Breast epithelium (tissue), 4 donors: Measurements from ENCODE around the gene PHF21B. TPM values are rescaled to one million over a fixed set of nuclear protein-coding genes. Genes with fewer than 3 reads are reported as not detected.

Experiments used
- DNase-seq, 2 donors: peaks; one replicate each; pipeline ENCODE4 v3.0.0-alpha.2; 2019; ENCODE audit warnings: low spot score in 2 of 2
- H3K27ac ChIP-seq, 2 donors: fragments of 200-600 bp; sonication (generic) in 1 of 2; one replicate each; pipeline ENCODE4 v1.5.1; 2016 to 2019; ENCODE audit warnings: mild to moderate bottlenecking in 1 of 2
- H3K27me3 ChIP-seq, 2 donors: fragments of 200-600 bp; sonication (generic) in 1 of 2; one replicate each; pipeline versions ENCODE4 v1.5.1 to v1.6.0; 2017 to 2019; ENCODE audit warnings: control low read depth in 1 of 2, mild to moderate bottlenecking in 1 of 2
- H3K36me3 ChIP-seq: fragments of 200-600 bp; one replicate; pipeline ENCODE4 v1.5.1; 2019
- H3K4me1 ChIP-seq, 2 donors: fragments of 200-600 bp; sonication (generic); one replicate each; pipeline ENCODE4 v1.5.1; 2016 to 2019; ENCODE audit warnings: control low read depth in 1 of 2
- H3K4me3 ChIP-seq, 3 donors: fragments of 200-600 bp; sonication (generic); 1 replicate in 2 of 3; 2 replicates in 1 of 3; pipeline ENCODE4 v1.5.1; 2016 to 2019; ENCODE audit warnings: mild to moderate bottlenecking in 3 of 3, moderate library complexity in 2 of 3
- H3K9me3 ChIP-seq, 2 donors: fragments of 200-600 bp; sonication (generic) in 1 of 2; one replicate each; pipeline ENCODE4 v1.5.1; 2016 to 2019; ENCODE audit warnings: control low read depth in 1 of 2
- POLR2A ChIP-seq: fragments of 450-650 bp; IDR thresholded peaks from one replicate; pipeline ENCODE4 v1.6.1; 2016; ENCODE audit warnings: antibody characterized with exemption, mild to moderate bottlenecking, moderate library complexity
- POLR2AphosphoS5 ChIP-seq, 3 donors: sonication (generic); formaldehyde crosslinking; IDR thresholded peaks; one replicate each; pipeline ENCODE4 v1.6.1; 2017; ENCODE audit warnings: antibody characterized with exemption in 3 of 3
- intact Hi-C: fragments of 100-400 bp; cut with DNase I; formaldehyde crosslinking; loops from one replicate; pipeline ENCODE4 v1.15.1; 2023; ENCODE audit warnings: low total_unique reads
- total RNA-seq, 3 donors: library from RNA; depleted of rRNA; stranded (reverse); fragments of >200 nt; gene quantifications; one replicate each; pipeline ENCODE4 v1.1.0, GENCODE V29; 2016
- TF ChIP-seq, protein P1 (sequence below), 3 donors: fragments of 450-650 bp; IDR thresholded peaks; one replicate each; pipeline ENCODE4 v1.5.1; 2016 to 2017; ENCODE audit warnings: antibody characterized with exemption in 3 of 3, mild to moderate bottlenecking in 3 of 3, moderate library complexity in 3 of 3

Gene PHF21B
- total RNA-seq, 3 donors from 2014 or later = 3.6 to 4.1 TPM; not detected in 1

DNA sequence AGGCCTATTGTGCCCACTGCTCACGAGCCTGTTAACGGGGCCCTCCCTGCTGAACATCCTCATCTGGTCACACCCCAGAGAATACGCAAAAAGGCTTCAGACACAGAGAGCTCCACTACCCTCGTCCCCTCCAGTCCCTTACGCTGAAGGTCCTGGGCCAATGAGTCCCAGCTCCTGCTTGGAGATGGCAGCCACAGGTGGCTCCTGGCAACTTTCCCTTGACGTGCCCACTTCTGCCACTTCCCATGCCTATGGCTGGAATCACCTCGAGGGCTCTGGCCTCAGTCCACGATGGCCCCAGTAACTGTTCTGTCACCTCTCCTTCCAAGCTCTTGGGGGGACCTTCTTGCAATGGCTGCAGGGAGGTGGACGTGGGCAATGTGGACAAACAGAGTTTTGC, 12.7 kb downstream of the PHF21B start:
- Histone ChIP-seq H3K27me3 (no peaks in the 10 kb centered on the region), H3K36me3 (no peaks in the 10 kb centered on the region), H3K4me3 (no peak overlapping the region), H3K27ac (no peak overlapping the region), H3K4me1 (no peaks in the 10 kb centered on the region), H3K9me3 (no peaks in the 10 kb centered on the region)
- no peak for TF ChIP-seq POLR2AphosphoS5 (IDR thresholded peaks at IDR 0.05)
- TF ChIP-seq POLR2A = no peak
- TF ChIP-seq, protein P1, sequence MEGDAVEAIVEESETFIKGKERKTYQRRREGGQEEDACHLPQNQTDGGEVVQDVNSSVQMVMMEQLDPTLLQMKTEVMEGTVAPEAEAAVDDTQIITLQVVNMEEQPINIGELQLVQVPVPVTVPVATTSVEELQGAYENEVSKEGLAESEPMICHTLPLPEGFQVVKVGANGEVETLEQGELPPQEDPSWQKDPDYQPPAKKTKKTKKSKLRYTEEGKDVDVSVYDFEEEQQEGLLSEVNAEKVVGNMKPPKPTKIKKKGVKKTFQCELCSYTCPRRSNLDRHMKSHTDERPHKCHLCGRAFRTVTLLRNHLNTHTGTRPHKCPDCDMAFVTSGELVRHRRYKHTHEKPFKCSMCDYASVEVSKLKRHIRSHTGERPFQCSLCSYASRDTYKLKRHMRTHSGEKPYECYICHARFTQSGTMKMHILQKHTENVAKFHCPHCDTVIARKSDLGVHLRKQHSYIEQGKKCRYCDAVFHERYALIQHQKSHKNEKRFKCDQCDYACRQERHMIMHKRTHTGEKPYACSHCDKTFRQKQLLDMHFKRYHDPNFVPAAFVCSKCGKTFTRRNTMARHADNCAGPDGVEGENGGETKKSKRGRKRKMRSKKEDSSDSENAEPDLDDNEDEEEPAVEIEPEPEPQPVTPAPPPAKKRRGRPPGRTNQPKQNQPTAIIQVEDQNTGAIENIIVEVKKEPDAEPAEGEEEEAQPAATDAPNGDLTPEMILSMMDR (IDR thresholded peaks at IDR 0.05) = no peak
- intact Hi-C loops = no loop called here
- no peak for DNase-seq

DNA sequence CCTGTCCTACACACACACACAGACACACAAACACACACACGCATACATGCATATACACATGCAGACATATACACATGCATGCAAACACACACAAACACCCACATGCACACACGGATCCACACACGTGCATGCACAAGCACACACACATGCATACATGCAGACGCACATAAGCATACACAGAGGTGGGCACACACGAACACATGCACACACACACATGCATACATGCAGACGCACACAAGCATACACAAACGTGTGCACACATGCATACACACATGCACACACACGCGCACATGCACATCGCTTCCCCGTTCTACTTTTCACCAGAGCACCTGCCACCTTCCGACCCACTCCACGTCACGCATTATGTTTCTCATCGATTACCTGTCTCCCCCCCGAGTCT, 13.2 kb downstream of the PHF21B start:
- H3K27ac ChIP-seq = no peak overlapping the region
- H3K36me3 ChIP-seq = no peaks in the 10 kb centered on the region
- no peak overlapping the region for H3K4me3 ChIP-seq
- no peaks in the 10 kb centered on the region for H3K4me1 ChIP-seq
- H3K27me3 ChIP-seq = no peaks in the 10 kb centered on the region
- no peaks in the 10 kb centered on the region for H3K9me3 ChIP-seq
- intact Hi-C loops = no loop called here
- no peak for DNase-seq
- TF ChIP-seq, protein P1 (IDR thresholded peaks at IDR 0.05) = no peak
- TF ChIP-seq POLR2AphosphoS5 (IDR thresholded peaks at IDR 0.05) = no peak
- TF ChIP-seq POLR2A = no peak

DNA sequence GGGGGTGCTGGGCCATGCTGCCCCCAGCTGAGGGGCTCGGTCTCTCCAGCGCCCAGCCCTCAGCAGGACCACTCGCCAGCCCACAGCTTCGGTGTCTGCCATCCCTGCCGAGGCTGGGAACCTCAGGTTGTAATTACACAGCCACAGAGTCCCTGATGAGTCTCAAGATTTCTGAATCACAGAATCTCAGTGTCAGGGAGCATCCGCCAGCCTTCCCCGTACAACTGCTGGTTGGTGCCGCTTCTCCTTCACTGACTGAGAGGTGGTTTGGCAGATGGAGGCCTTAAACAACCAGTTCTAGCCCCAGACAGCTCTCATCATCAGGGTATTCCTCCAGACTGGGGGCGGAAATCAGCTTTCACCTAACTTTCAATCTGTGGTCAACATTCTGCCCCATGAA, 13.7 kb downstream of the PHF21B start:
- Histone ChIP-seq H3K27ac (no peak overlapping the region), H3K36me3 (no peaks in the 10 kb centered on the region), H3K27me3 (no peaks in the 10 kb centered on the region), H3K9me3 (no peaks in the 10 kb centered on the region), H3K4me3 (no peak overlapping the region), H3K4me1 (no peaks in the 10 kb centered on the region)
- no peak for DNase-seq
- TF ChIP-seq POLR2A = no peak
- no peak for TF ChIP-seq POLR2AphosphoS5 (IDR thresholded peaks at IDR 0.05)
- TF ChIP-seq, protein P1 (IDR thresholded peaks at IDR 0.05) = no peak
- intact Hi-C loops = no loop called here

DNA sequence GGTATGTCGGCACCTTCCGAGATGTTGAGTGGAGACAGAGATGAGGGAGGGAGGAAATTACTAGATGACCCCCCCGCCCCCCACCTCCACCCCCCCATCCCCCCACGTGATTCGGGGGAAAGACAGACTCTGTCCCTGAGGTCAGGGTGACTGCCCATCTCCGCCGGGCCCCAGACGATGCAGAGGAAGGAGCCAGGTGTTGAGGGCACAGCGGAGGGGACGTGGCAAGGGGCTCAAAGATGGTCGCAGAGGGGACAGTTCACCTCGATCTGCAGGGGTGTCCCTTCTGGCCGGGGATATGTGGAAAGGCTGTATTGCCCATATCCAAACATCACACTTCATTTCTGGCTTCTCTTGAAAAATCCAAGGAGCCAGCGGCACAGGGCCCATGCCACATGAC, 14.1 kb downstream of the PHF21B start:
- intact Hi-C loops = no loop called here
- TF ChIP-seq, protein P1 (IDR thresholded peaks at IDR 0.05) = no peak
- TF ChIP-seq POLR2AphosphoS5 (IDR thresholded peaks at IDR 0.05) = no peak
- TF ChIP-seq POLR2A = no peak
- Histone ChIP-seq H3K4me3 (no peak overlapping the region), H3K27me3 (no peaks in the 10 kb centered on the region), H3K36me3 (no peaks in the 10 kb centered on the region), H3K4me1 (no peaks in the 10 kb centered on the region), H3K9me3 (no peaks in the 10 kb centered on the region), H3K27ac (no peak overlapping the region)
- DNase-seq = no peak

DNA sequence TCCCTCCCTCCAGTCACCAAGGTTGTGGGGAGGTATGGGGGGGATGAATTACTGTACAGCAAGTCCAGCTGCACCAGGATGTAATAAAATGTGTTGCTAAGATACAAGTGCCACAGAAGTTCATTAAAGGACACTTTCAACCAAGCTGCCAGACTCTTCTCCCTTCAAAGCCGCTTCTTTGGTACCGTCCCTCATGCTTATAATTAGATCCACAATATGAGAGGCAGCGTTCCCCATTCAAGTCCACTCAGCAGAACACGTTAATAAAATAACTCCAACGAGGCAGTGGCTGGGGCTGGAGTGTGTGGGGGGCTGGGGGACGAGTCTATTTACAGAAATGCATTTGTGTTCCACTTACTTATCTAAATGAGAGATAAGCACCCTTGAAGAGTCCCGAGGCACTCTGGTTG, 14.7 kb downstream of the PHF21B start:
- intact Hi-C loops = no loop called here
- Histone ChIP-seq H3K4me1 (no peaks in the 10 kb centered on the region), H3K4me3 (no peak overlapping the region), H3K27me3 (no peaks in the 10 kb centered on the region), H3K27ac (no peak overlapping the region), H3K36me3 (no peaks in the 10 kb centered on the region), H3K9me3 (no peaks in the 10 kb centered on the region)
- TF ChIP-seq POLR2AphosphoS5 (IDR thresholded peaks at IDR 0.05) = no peak
- TF ChIP-seq POLR2A = no peak
- TF ChIP-seq, protein P1 (IDR thresholded peaks at IDR 0.05) = no peak
- no peak for DNase-seq
